SK-N-MC (cell line): Measurements from ENCODE around the gene ETFB.

Experiments
- DNase-seq: peaks from one replicate; pipeline ENCODE4 v3.0.0-alpha.2; 2011; ENCODE audit warnings: low read depth, low spot score
- H3K27ac ChIP-seq: fragments of 200-600 bp; sonication (generic); 2 replicates; pipeline ENCODE4 v1.5.1; 2016; ENCODE audit warnings: mixed run types
- H3K36me3 ChIP-seq: fragments of 200-600 bp; sonication (generic); 2 replicates; pipeline ENCODE4 v1.6.1; 2017; ENCODE audit warnings: antibody characterized with exemption, low read length, mixed read lengths; ENCODE audit not compliant: insufficient read depth
- H3K4me3 ChIP-seq: fragments of 200-600 bp; sonication (generic); 2 replicates; pipeline ENCODE4 v1.5.1; 2016
- H3K9ac ChIP-seq: fragments of 200-600 bp; sonication (generic); 2 replicates; pipeline ENCODE4 v1.8.0; 2017; ENCODE audit warnings: mixed run types, mixed read lengths; ENCODE audit not compliant: insufficient read length
- H3K9me3 ChIP-seq: fragments of 200-600 bp; sonication (generic); 2 replicates; pipeline ENCODE4 v1.6.1; 2017; ENCODE audit warnings: low read depth, mild to moderate bottlenecking, antibody characterized with exemption, low read length, moderate library complexity, mixed read lengths
- EZH2 ChIP-seq: fragments of 200-600 bp; sonication (generic); IDR thresholded peaks from one replicate; pipeline ENCODE4 v1.6.1; 2017; ENCODE audit warnings: antibody characterized with exemption
- FOXP2 ChIP-seq: optimal IDR thresholded peaks from 2 replicates; pipeline ENCODE3; 2011; ENCODE audit warnings: mild to moderate bottlenecking, moderate library complexity; ENCODE audit not compliant: insufficient read depth; ENCODE audit errors: extremely low read length, control extremely low read depth
- POLR2AphosphoS5 ChIP-seq: IDR thresholded peaks from 2 replicates; pipeline ENCODE4 v1.6.1; 2012; ENCODE audit warnings: mild to moderate bottlenecking, low read depth, low read length, borderline replicate concordance

ETFB gene

GRCh38 chr19:51319649-51320279, 46.4 kb downstream of the ETFB start:
- Histone ChIP-seq H3K36me3 (no peaks in the 10 kb centered on the region), H3K27ac (no peak overlapping the region), H3K4me3 (no peak overlapping the region), H3K9me3 (no peaks in the 10 kb centered on the region), H3K9ac (no peak overlapping the region)
- no peak for DNase-seq
- TF ChIP-seq FOXP2, result no peak
- TF ChIP-seq EZH2, result no peak
- no peak for TF ChIP-seq POLR2AphosphoS5

- Histone ChIP-seq H3K9ac (no peak overlapping the region), H3K36me3 (no peaks in the 10 kb centered on the region), H3K4me3 (no peak overlapping the region), H3K27ac (no peak overlapping the region), H3K9me3 (no peaks in the 10 kb centered on the region)
- TF ChIP-seq FOXP2 (no peak), POLR2AphosphoS5 (no peak), EZH2 (no peak)
- DNase-seq, result no peak
Measured at GRCh38 chr19:51318687-51319648, 47.2 kb downstream of the ETFB start.

- DNase-seq, result no peak
- no peak overlapping the region for H3K4me3 ChIP-seq
- TF ChIP-seq POLR2AphosphoS5 (no peak), FOXP2 (no peak), EZH2 (no peak)
- H3K9me3 ChIP-seq, result no peaks in the 10 kb centered on the region
- H3K9ac ChIP-seq, result no peak overlapping the region
- no peaks in the 10 kb centered on the region for H3K36me3 ChIP-seq
- H3K27ac ChIP-seq, result no peak overlapping the region
Measured at GRCh38 chr19:51317968-51318367, 48.2 kb downstream of the ETFB start.

- DNase-seq, result no peak
- H3K9ac ChIP-seq, result no peak overlapping the region
- TF ChIP-seq POLR2AphosphoS5 (no peak), EZH2 (no peak), FOXP2 (no peak)
- no peaks in the 10 kb centered on the region for H3K36me3 ChIP-seq
- H3K4me3 ChIP-seq, result no peak overlapping the region
- H3K9me3 ChIP-seq, result no peaks in the 10 kb centered on the region
- no peak overlapping the region for H3K27ac ChIP-seq
Measured at GRCh38 chr19:51317376-51317775, 48.8 kb downstream of the ETFB start.

GRCh38 chr19:51316688-51317087, 49.5 kb downstream of the ETFB start:
- no peak overlapping the region for H3K9ac ChIP-seq
- H3K9me3 ChIP-seq, result no peaks in the 10 kb centered on the region
- TF ChIP-seq EZH2, result no peak
- no peak for TF ChIP-seq POLR2AphosphoS5
- no peak for TF ChIP-seq FOXP2
- H3K27ac ChIP-seq, result no peak overlapping the region
- no peak for DNase-seq
- H3K4me3 ChIP-seq, result no peak overlapping the region
- no peaks in the 10 kb centered on the region for H3K36me3 ChIP-seq

- no peak for DNase-seq
- Histone ChIP-seq H3K27ac (no peak within 1 kb of the TSS), H3K9me3 (no peaks in the 10 kb centered on the region), H3K9ac (no peak within 1 kb of the TSS), H3K36me3 (no peaks in the 10 kb centered on the region), H3K4me3 (no peak within 1 kb of the TSS)
- TF ChIP-seq EZH2 (no peak), FOXP2 (no peak), POLR2AphosphoS5 (no peak)
Measured at GRCh38 chr19:51311351-51312257, 54.6 kb downstream of the ETFB start, which contains the start of gene IGLON5. IGLON5 (plus strand) TSS chr19:51311644; CDS start chr19:51311848, 204 bp downstream.

GRCh38 chr19:51305479-51305878, 60.7 kb downstream of the ETFB start:
- Histone ChIP-seq H3K9ac (no peak overlapping the region), H3K27ac (no peak overlapping the region), H3K4me3 (no peak overlapping the region), H3K9me3 (no peaks in the 10 kb centered on the region), H3K36me3 (no peaks in the 10 kb centered on the region)
- TF ChIP-seq EZH2 (no peak), POLR2AphosphoS5 (no peak), FOXP2 (no peak)
- no peak for DNase-seq
